A673 (cell line): ENCODE data around the gene ADORA2B. TPM values are rescaled to one million over a fixed set of nuclear protein-coding genes. Genes with fewer than 3 reads are reported as not detected.

Experiments used
- BruUV-seq: library from RNA; stranded (reverse); fragments of 400-500 nt; replicated peaks from 2 replicates; lab custom pipeline; 2021; lab: Mats Ljungman, UMichigan
- CTCF ChIA-PET: fragments of 300-600 bp; sonication (Branson Sonifier 250); formaldehyde crosslinking; loops from one replicate; lab custom pipeline; 2022; ENCODE audit warnings: antibody characterized with exemption; lab: Charles Lee
- POLR2A ChIA-PET: fragments of 300-600 bp; sonication (Branson Sonifier 250); formaldehyde crosslinking; loops from one replicate; lab custom pipeline; 2022; ENCODE audit warnings: antibody characterized with exemption; ENCODE audit not compliant: low non-redundant PET; lab: Charles Lee
- DNase-seq: peaks from one replicate; pipeline ENCODE4 v3.0.0-alpha.2; 2015; ENCODE audit warnings: low spot score
- H3K27ac ChIP-seq: fragments of 200-600 bp; sonication (generic); 2 replicates; pipeline ENCODE4 v1.5.1; 2016; ENCODE audit warnings: mixed run types, low read depth, mild to moderate bottlenecking, mixed read lengths, antibody characterized with exemption, low read length; ENCODE audit not compliant: poor library complexity, severe bottlenecking
- H3K27me3 ChIP-seq: fragments of 200-600 bp; sonication (generic); replicated peaks from 2 replicates; pipeline ENCODE4 v1.6.1; 2017; ENCODE audit warnings: mixed run types, low read depth, mild to moderate bottlenecking, mixed read lengths, antibody characterized with exemption, low read length; ENCODE audit not compliant: insufficient read depth, poor library complexity
- H3K36me3 ChIP-seq: fragments of 200-600 bp; sonication (generic); 2 replicates; pipeline ENCODE4 v1.6.1; 2016; ENCODE audit warnings: mixed run types, mild to moderate bottlenecking, mixed read lengths, antibody characterized with exemption, low read length; ENCODE audit not compliant: insufficient read depth, poor library complexity, severe bottlenecking
- H3K4me1 ChIP-seq: fragments of 200-600 bp; sonication (generic); 2 replicates; pipeline ENCODE4 v1.6.1; 2017; ENCODE audit warnings: mixed run types, mild to moderate bottlenecking, mixed read lengths, antibody characterized with exemption, low read length; ENCODE audit not compliant: insufficient read depth, poor library complexity, severe bottlenecking
- H3K4me3 ChIP-seq: fragments of 200-600 bp; sonication (generic); 2 replicates; pipeline ENCODE4 v1.5.1; 2016; ENCODE audit warnings: low read depth, mixed run types, mild to moderate bottlenecking, mixed read lengths, low read length; ENCODE audit not compliant: poor library complexity, severe bottlenecking
- H3K9me3 ChIP-seq: fragments of 200-600 bp; sonication (generic); 2 replicates; pipeline ENCODE4 v1.6.1; 2016; ENCODE audit warnings: mixed run types, low read depth, mild to moderate bottlenecking, mixed read lengths, antibody characterized with exemption, low read length; ENCODE audit not compliant: poor library complexity, severe bottlenecking
- EZH2 ChIP-seq: fragments of 200-600 bp; sonication (generic); IDR thresholded peaks from 2 replicates; pipeline ENCODE4 v1.6.1; 2017; ENCODE audit warnings: borderline replicate concordance, low read depth, mild to moderate bottlenecking, mixed read lengths, antibody characterized with exemption, low read length; ENCODE audit not compliant: poor library complexity, severe bottlenecking
- intact Hi-C: fragments of 100-400 bp; cut with micrococcal nuclease; formaldehyde crosslinking; loops from one replicate; pipeline ENCODE4 v1.10.0; 2022; ENCODE audit not compliant: unreplicated experiment
- total RNA-seq: library from RNA; stranded (reverse); gene quantifications from 2 replicates; pipeline ENCODE4 v1.2.3, GENCODE V29; 2021
- TF ChIP-seq, protein P1 (sequence below): fragments of 300-800, 200-600 bp; sonication (generic); conservative IDR thresholded peaks from 2 replicates; pipeline ENCODE4 v1.5.1; 2017; ENCODE audit warnings: low read depth, mild to moderate bottlenecking, antibody characterized with exemption, low read length, moderate library complexity, mixed read lengths

The ADORA2B gene
- total RNA-seq, 1 experiment from 2014 or later, result 3.9 TPM

DNA sequence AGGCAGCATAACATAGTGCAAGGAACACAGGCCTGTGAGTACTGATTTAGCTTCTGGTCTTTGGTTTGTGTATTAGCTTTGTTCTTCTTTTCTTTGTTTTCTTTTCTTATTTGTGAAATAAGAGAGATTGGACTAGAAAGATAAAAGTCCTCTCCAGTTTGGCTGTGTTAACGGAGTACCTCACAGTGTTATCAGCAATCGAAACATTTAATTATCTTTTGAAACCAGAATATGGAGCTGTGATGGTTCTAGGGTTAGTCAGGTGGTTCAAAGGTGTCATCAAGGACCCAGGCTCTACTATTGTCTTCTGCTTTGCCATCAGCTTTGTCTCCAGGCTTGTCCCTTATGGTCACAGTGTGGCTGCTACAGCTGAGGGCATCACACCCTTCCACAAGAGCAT, 25.6 kb downstream of the ADORA2B start:
- Histone ChIP-seq H3K4me3 (no peak overlapping the region), H3K9me3 (no peaks in the 10 kb centered on the region), H3K27ac (no peak overlapping the region), H3K4me1 (peaks cover 33% of the 10 kb centered on the region), H3K36me3 (no peaks in the 10 kb centered on the region), H3K27me3 (no peaks in the 10 kb centered on the region)
- no TSS peak for BruUV-seq
- TF ChIP-seq, protein P1, sequence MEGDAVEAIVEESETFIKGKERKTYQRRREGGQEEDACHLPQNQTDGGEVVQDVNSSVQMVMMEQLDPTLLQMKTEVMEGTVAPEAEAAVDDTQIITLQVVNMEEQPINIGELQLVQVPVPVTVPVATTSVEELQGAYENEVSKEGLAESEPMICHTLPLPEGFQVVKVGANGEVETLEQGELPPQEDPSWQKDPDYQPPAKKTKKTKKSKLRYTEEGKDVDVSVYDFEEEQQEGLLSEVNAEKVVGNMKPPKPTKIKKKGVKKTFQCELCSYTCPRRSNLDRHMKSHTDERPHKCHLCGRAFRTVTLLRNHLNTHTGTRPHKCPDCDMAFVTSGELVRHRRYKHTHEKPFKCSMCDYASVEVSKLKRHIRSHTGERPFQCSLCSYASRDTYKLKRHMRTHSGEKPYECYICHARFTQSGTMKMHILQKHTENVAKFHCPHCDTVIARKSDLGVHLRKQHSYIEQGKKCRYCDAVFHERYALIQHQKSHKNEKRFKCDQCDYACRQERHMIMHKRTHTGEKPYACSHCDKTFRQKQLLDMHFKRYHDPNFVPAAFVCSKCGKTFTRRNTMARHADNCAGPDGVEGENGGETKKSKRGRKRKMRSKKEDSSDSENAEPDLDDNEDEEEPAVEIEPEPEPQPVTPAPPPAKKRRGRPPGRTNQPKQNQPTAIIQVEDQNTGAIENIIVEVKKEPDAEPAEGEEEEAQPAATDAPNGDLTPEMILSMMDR, result no peak
- TF ChIP-seq EZH2, result no peak
- intact Hi-C loops, result no loop called here
- ChIA-PET CTCF (no interaction called here), POLR2A (no interaction called here)
- DNase-seq, result no peak

- Histone ChIP-seq H3K27me3 (no peaks in the 10 kb centered on the region), H3K4me1 (peaks cover 26% of the 10 kb centered on the region), H3K4me3 (no peak overlapping the region), H3K9me3 (no peaks in the 10 kb centered on the region), H3K27ac (no peak overlapping the region), H3K36me3 (no peaks in the 10 kb centered on the region)
- DNase-seq, result no peak
- TF ChIP-seq, protein P1, result no peak
- no peak for TF ChIP-seq EZH2
- ChIA-PET CTCF (interaction anchor here (0.5 kb wide), 1 partner anchor 468 kb away, joined by 3 read pairs; no protein-coding TSS in a partner anchor), POLR2A (no interaction called here)
- BruUV-seq, result no TSS peak
- intact Hi-C loops, result no loop called here
Observed at GRCh38 chr17:15971098-15971678, 26.3 kb downstream of the ADORA2B start.

DNA sequence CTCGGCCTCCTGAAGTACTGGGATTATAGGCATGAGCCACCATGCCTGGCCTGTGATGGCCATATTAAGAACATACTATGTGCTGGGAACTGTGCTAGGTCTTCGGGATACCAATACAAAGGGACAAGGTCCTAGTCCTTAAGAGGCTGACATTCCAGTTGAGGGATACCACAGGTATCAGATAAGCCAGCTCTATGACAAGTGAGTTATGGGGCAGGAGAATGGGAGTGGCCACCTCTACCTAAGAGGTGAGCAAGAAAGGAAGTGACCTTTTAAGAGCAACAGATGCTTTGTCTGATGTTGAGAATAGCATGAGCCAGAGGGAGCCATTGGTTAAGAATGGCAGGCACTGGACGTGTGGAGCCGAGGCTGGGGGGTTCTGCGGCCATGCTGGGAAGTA, 27.0 kb downstream of the ADORA2B start:
- POLR2A ChIA-PET, result no interaction called here
- CTCF ChIA-PET, result no interaction called here
- no TSS peak for BruUV-seq

More for the DNA sequence above, 27.0 kb downstream of the ADORA2B start:
- Histone ChIP-seq H3K9me3 (no peaks in the 10 kb centered on the region), H3K27ac (no peak overlapping the region), H3K27me3 (no peaks in the 10 kb centered on the region), H3K4me1 (peaks cover 19% of the 10 kb centered on the region), H3K4me3 (no peak overlapping the region), H3K36me3 (no peaks in the 10 kb centered on the region)
- no peak for TF ChIP-seq EZH2
- TF ChIP-seq, protein P1, result no peak
- intact Hi-C loops, result no loop called here
- no peak for DNase-seq
